Activated T-cell treated with anti-CD3 and anti-CD28 coated beads for 24 hours (primary cell): ENCODE results near the gene USP7.
A peak's percentile ranks its signal among the peaks of the same experiment; 100 is the strongest.
"Not testable (repeated sequence)": the region's sequence is repeated elsewhere in the genome, so short reads cannot be mapped to it uniquely, and the experiment has no call there.

Experiments used
- DNase-seq: peaks from one replicate; pipeline ENCODE4 v3.0.0-alpha.2; 2020; ENCODE audit warnings: low read depth

Gene USP7

GRCh38 chr16:8877894-8878522 lies 85.7 kb downstream of the USP7 start:
- no peak for DNase-seq

GRCh38 chr16:8875317-8875716 lies 88.4 kb downstream of the USP7 start:
- not testable (repeated sequence) for DNase-seq

GRCh38 chr16:8874388-8874787 lies 89.3 kb downstream of the USP7 start:
- DNase-seq = no peak

GRCh38 chr16:8873866-8874195 lies 89.9 kb downstream of the USP7 start:
- DNase-seq = not testable (repeated sequence)

GRCh38 chr16:8872967-8873865 lies 90.5 kb downstream of the USP7 start:
- DNase-seq = no peak

- DNase-seq = no peak
Measured at GRCh38 chr16:8872071-8872470, 91.6 kb downstream of the USP7 start.

GRCh38 chr16:8869988-8870241 lies 93.8 kb downstream of the USP7 start:
- DNase-seq = not testable (repeated sequence)

- no peak for DNase-seq
Measured at GRCh38 chr16:8869212-8869987, 94.3 kb downstream of the USP7 start.

- DNase-seq = peak; percentile 68
Measured at GRCh38 chr16:8868416-8869211, 95.1 kb downstream of the USP7 start, which contains the start of gene CARHSP1. Gene CARHSP1, minus strand, starts transcription at chr16:8869006. Its CDS starts 9,678 bp downstream, at chr16:8859328.

- DNase-seq = no peak
Measured at GRCh38 chr16:8867932-8868415, 95.7 kb downstream of the USP7 start.

GRCh38 chr16:8867216-8867931 lies 96.3 kb downstream of the USP7 start:
- no peak for DNase-seq

- no peak for DNase-seq
Measured at GRCh38 chr16:8866884-8867215, 96.9 kb downstream of the USP7 start.

- no peak for DNase-seq
Measured at GRCh38 chr16:8866118-8866883, 97.4 kb downstream of the USP7 start.

GRCh38 chr16:8865145-8865882 lies 98.4 kb downstream of the USP7 start:
- no peak for DNase-seq

- DNase-seq = no peak
Measured at GRCh38 chr16:8864480-8865110, 99.1 kb downstream of the USP7 start.

- no peak for DNase-seq
Measured at GRCh38 chr16:8863594-8864424, 99.9 kb downstream of the USP7 start.

GRCh38 chr16:8862309-8863130 lies 101.2 kb downstream of the USP7 start:
- no peak for DNase-seq
